Osteocyte (in vitro differentiated cells): ENCODE data around the gene NCLN. TPM values are rescaled to one million over a fixed set of nuclear protein-coding genes. Genes with fewer than 3 reads are reported as not detected.

Experiments
- DNase-seq: peaks from one replicate; pipeline ENCODE4 v3.0.0; 2021; ENCODE audit warnings: mixed read lengths; ENCODE audit not compliant: unreplicated experiment; ENCODE audit errors: extremely low spot score
- H3K27ac Mint-ChIP-seq: one replicate; pipeline ENCODE4 v1.8.0; 2021; ENCODE audit warnings: mild to moderate bottlenecking, mixed read lengths; ENCODE audit not compliant: unreplicated experiment
- H3K27me3 Mint-ChIP-seq: one replicate; pipeline ENCODE4 v1.8.0; 2021; ENCODE audit warnings: mixed read lengths; ENCODE audit not compliant: unreplicated experiment
- H3K36me3 Mint-ChIP-seq: one replicate; pipeline ENCODE4 v1.8.0; 2021; ENCODE audit warnings: mixed read lengths; ENCODE audit not compliant: unreplicated experiment
- H3K4me1 Mint-ChIP-seq: one replicate; pipeline ENCODE4 v1.8.0; 2021; ENCODE audit warnings: mixed read lengths; ENCODE audit not compliant: unreplicated experiment
- H3K4me3 Mint-ChIP-seq: one replicate; pipeline ENCODE4 v1.8.0; 2021; ENCODE audit warnings: mild to moderate bottlenecking, moderate library complexity, mixed read lengths; ENCODE audit not compliant: unreplicated experiment
- H3K9me3 Mint-ChIP-seq: one replicate; pipeline ENCODE4 v1.8.0; 2021; ENCODE audit warnings: mixed read lengths; ENCODE audit not compliant: unreplicated experiment
- total RNA-seq: library from RNA; stranded (reverse); gene quantifications from 2 replicates; pipeline ENCODE4 v1.2.1, GENCODE V29; 2021
- TF ChIP-seq, protein P1 (sequence below): fragments of 200-600 bp; sonication (generic); IDR thresholded peaks from 2 replicates; pipeline ENCODE4 v1.5.0; 2021; ENCODE audit warnings: antibody characterized with exemption, mild to moderate bottlenecking, moderate library complexity

Gene NCLN
- total RNA-seq, 1 donor from 2014 or later: 61.9 TPM

DNA sequence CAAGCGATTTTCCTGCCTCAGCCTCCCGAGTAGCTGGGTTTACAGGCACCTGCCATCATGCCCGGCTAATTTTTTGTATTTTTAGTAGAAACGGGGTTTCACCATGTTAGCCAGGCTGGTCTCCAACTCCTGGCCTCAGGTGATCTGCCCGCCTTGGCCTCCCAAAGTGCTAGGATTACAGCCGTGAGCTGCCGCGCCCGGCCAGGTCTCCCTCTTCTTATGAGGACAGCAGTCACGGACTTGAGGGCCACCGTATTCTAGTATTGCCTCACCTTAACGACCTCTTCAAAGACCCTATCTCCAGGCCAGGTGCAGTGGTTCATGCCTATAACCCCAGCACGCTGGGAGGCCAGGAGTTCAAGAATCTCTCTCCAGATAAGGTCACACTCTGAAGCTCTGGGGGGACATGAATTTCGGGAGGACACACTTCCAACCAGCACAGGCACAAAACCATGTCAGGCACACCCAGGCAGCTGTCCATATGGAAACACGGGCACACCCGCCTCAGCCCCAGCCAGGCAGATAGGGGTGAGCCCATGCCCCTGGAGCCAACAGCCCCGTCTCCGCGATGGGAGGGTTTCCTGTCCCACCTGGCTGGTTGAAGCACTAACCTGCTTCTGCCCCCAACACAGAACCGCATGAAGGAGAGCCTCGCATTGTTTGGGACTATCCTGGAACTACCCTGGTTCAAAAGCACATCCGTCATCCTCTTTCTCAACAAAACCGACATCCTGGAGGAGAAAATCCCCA is 28.5 kb upstream of the NCLN start:
- Mint-ChIP-seq H3K27me3 (no peaks in the 10 kb centered on the region), H3K9me3 (peaks cover 5% of the 10 kb centered on the region), H3K27ac (no peak overlapping the region), H3K36me3 (no peaks in the 10 kb centered on the region), H3K4me3 (no peak overlapping the region), H3K4me1 (peaks cover 5% of the 10 kb centered on the region)
- TF ChIP-seq, protein P1, sequence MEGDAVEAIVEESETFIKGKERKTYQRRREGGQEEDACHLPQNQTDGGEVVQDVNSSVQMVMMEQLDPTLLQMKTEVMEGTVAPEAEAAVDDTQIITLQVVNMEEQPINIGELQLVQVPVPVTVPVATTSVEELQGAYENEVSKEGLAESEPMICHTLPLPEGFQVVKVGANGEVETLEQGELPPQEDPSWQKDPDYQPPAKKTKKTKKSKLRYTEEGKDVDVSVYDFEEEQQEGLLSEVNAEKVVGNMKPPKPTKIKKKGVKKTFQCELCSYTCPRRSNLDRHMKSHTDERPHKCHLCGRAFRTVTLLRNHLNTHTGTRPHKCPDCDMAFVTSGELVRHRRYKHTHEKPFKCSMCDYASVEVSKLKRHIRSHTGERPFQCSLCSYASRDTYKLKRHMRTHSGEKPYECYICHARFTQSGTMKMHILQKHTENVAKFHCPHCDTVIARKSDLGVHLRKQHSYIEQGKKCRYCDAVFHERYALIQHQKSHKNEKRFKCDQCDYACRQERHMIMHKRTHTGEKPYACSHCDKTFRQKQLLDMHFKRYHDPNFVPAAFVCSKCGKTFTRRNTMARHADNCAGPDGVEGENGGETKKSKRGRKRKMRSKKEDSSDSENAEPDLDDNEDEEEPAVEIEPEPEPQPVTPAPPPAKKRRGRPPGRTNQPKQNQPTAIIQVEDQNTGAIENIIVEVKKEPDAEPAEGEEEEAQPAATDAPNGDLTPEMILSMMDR: no peak
- no peak for DNase-seq

- H3K27me3 Mint-ChIP-seq: no peaks in the 10 kb centered on the region
- H3K27ac Mint-ChIP-seq: no peak overlapping the region
- no peaks in the 10 kb centered on the region for H3K36me3 Mint-ChIP-seq
- no peak overlapping the region for H3K4me3 Mint-ChIP-seq
- H3K4me1 Mint-ChIP-seq: peaks cover 9% of the 10 kb centered on the region
- peaks cover 5% of the 10 kb centered on the region for H3K9me3 Mint-ChIP-seq
- DNase-seq: no peak
- TF ChIP-seq, protein P1: no peak
Observed at GRCh38 chr19:3159565-3159964, 26.2 kb upstream of the NCLN start.

- H3K4me1 Mint-ChIP-seq: peaks cover 4% of the 10 kb centered on the region
Observed at GRCh38 chr19:3160219-3160618, 25.5 kb upstream of the NCLN start.

DNA sequence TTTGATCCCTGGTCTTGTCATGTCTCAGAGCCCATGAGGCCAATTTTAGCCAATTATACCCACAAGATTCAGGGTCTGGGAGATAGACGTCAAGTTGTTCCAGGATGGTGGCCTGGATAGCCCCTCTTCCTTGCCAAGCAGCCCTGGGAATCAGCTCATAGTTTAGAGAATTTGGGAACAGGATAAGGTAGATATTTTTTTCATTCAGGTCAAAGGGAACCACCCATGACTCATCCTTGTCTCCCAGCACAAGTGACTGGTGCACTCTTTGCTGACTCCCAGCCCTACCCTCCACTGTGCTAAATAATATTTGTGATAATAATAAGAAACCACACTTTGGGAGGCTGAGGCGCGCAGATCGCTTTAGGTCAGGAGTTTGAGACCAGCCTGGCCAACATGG is 24.3 kb upstream of the NCLN start:
- peaks cover 4% of the 10 kb centered on the region for H3K4me1 Mint-ChIP-seq
- no peaks in the 10 kb centered on the region for H3K27me3 Mint-ChIP-seq
- peaks cover 5% of the 10 kb centered on the region for H3K9me3 Mint-ChIP-seq
- H3K36me3 Mint-ChIP-seq: no peaks in the 10 kb centered on the region
- no peak for DNase-seq
- H3K27ac Mint-ChIP-seq: no peak overlapping the region
- H3K4me3 Mint-ChIP-seq: no peak overlapping the region
- TF ChIP-seq, protein P1: no peak

More at GRCh38 chr19:3160219-3160618, 25.5 kb upstream of the NCLN start:
- peaks cover 5% of the 10 kb centered on the region for H3K9me3 Mint-ChIP-seq
- H3K36me3 Mint-ChIP-seq: no peaks in the 10 kb centered on the region
- no peaks in the 10 kb centered on the region for H3K27me3 Mint-ChIP-seq
- TF ChIP-seq, protein P1: no peak
- no peak for DNase-seq
- no peak overlapping the region for H3K4me3 Mint-ChIP-seq
- H3K27ac Mint-ChIP-seq: no peak overlapping the region

DNA sequence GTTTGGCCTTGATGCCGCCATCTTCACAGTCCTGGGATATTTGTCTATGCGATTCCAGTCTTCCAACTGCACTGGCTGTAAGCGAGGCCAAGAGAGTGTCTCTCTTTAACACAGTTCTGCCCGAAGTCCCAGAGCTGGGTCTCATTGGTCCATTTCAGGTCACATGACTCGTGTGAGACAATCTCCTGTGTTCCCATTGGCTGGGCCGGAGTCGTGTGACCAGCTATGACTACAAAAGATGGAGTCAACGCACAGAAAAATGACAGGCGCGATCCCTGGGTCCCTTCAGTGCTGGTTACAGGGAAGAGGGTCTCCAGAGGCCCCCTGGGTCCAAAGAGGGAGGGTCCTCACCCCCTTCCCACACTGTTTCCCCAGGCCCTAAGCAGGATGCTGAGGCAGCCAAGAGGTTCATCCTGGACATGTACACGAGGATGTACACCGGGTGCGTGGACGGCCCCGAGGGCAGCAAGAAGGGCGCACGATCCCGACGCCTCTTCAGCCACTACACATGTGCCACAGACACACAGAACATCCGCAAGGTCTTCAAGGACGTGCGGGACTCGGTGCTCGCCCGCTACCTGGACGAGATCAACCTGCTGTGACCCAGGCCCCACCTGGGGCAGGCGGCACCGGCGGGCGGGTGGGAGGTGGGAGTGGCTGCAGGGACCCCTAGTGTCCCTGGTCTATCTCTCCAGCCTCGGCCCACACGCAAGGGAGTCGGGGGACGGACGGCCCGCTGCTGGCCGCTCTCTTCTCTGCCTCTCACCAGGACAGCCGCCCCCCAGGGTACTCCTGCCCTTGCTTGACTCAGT is 23.1 kb upstream of the NCLN start:
- Mint-ChIP-seq H3K4me1 (peaks cover 4% of the 10 kb centered on the region), H3K36me3 (no peaks in the 10 kb centered on the region), H3K9me3 (peaks cover 5% of the 10 kb centered on the region), H3K27me3 (no peaks in the 10 kb centered on the region), H3K4me3 (no peak overlapping the region), H3K27ac (no peak overlapping the region)
- TF ChIP-seq, protein P1: no peak
- DNase-seq: no peak
